Measurements from ENCODE around the gene YJEFN3.

The YJEFN3 gene

DNA sequence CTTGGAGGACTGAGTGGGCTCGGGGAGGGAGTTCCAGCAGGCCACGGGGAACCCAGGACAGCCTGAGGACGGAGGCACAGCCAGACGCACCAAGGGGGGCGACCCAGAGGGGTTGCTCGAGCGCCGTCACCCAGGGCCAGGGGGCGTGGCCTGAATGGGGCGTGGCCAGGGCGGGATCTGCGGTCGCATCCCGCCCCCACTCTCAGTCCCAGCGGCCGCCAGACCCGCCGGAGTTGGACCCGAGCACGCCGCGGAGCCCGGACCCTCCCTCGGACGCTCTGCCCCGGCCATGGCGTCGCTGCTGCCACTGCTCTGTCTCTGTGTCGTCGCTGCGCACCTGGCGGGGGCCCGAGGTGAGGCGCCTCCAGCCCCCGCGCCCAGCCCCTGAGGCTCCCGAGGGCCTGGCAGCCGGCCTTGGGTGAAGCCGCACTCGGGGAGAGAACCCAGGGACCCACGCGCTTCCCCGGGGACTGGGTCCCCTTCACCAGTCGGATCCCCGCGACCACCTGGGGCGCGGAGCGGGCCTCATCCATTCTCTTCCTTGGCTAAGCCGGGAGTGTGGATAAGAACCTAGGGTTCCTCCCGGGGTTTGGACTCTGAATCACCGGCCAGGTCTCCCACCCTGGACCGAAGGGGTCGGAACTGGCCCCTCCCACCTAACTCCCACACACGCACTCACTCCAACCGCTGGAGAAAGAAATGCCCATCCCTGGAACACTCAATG, 9.5 kb downstream of the YJEFN3 start, which contains the start of gene CILP2:
CILP2 (plus strand) TSS at position 205 of the 724 bp plus-strand sequence; CDS start at position 290, 85 bp downstream.
- no peaks in the 10 kb centered on the region for H3K9me3 ChIP-seq (ENCODE audit: insufficient read depth, low read depth, low read length)
- no peak within 1 kb of the TSS for H3K9ac ChIP-seq (ENCODE audit: low read depth, low read length)
- H3K36me3 ChIP-seq (ENCODE audit: insufficient read depth, low read depth, low read length): no peaks in the 10 kb centered on the region
- no peaks in the 10 kb centered on the region for H3K4me1 ChIP-seq (ENCODE audit: insufficient read depth, low read length)
- H3K4me3 ChIP-seq (ENCODE audit: low read length): peak within 1 kb of the TSS; percentile 63; the same call in 1 of the 2 replicates
- H3K27me3 ChIP-seq (ENCODE audit: insufficient read depth, low read length): peaks cover 58% of the 10 kb centered on the region
- H3K27ac ChIP-seq (ENCODE audit: low read length): no peak within 1 kb of the TSS

DNA sequence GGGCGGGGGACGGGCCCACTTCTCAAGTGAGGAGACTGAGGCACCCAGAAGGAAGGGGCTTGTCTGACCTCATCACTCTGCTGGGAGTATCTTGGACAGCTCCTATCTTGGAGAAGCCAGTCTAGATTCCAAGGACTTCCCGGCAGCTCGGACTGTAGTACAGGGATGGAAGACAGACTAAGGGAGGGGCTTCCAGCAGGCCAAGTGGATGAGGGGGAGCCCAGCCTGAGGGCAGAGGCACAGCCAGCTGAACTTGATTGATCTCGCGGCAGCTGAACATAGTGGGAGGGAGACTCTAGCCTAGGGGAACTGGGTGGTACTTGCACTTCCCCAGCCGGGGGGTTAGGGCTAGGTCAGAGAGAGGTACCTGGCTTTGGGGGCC, 10.1 kb downstream of the YJEFN3 start:
- H3K4me3 ChIP-seq (ENCODE audit: low read length): peak overlapping the region; percentile 63; the same call in 1 of the 2 replicates
- no peaks in the 10 kb centered on the region for H3K4me1 ChIP-seq (ENCODE audit: insufficient read depth, low read length)
- H3K27ac ChIP-seq (ENCODE audit: low read length): no peak overlapping the region
- no peak overlapping the region for H3K9ac ChIP-seq (ENCODE audit: low read depth, low read length)
- H3K27me3 ChIP-seq (ENCODE audit: insufficient read depth, low read length): peaks cover 52% of the 10 kb centered on the region
- H3K9me3 ChIP-seq (ENCODE audit: insufficient read depth, low read depth, low read length): no peaks in the 10 kb centered on the region
- H3K36me3 ChIP-seq (ENCODE audit: insufficient read depth, low read depth, low read length): no peaks in the 10 kb centered on the region

DNA sequence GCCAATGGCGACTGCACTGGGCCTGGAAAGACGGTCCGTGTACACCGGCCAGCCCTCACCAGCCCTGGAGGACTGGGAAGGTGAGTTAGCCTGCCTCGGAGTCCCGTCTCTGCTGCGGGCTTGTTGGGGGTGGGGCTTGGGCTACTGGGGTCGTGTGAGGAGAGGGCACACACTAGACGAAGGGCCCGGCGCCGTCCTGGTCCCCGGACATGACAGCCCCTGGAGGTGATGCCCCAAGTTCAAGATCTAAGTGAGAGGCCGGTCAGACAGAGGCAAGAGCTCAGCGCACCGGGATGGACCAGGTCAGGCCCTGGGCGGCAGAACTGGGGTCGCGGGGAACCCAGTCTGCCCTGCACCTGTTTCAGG, 11.0 kb downstream of the YJEFN3 start:
- H3K4me1 ChIP-seq (ENCODE audit: insufficient read depth, low read length): no peaks in the 10 kb centered on the region
- no peak overlapping the region for H3K9ac ChIP-seq (ENCODE audit: low read depth, low read length)
- H3K36me3 ChIP-seq (ENCODE audit: insufficient read depth, low read depth, low read length): no peaks in the 10 kb centered on the region
- no peak overlapping the region for H3K4me3 ChIP-seq (ENCODE audit: low read length)
- no peak overlapping the region for H3K27ac ChIP-seq (ENCODE audit: low read length)
- H3K9me3 ChIP-seq (ENCODE audit: insufficient read depth, low read depth, low read length): no peaks in the 10 kb centered on the region
- H3K27me3 ChIP-seq (ENCODE audit: insufficient read depth, low read length): peaks cover 45% of the 10 kb centered on the region

DNA sequence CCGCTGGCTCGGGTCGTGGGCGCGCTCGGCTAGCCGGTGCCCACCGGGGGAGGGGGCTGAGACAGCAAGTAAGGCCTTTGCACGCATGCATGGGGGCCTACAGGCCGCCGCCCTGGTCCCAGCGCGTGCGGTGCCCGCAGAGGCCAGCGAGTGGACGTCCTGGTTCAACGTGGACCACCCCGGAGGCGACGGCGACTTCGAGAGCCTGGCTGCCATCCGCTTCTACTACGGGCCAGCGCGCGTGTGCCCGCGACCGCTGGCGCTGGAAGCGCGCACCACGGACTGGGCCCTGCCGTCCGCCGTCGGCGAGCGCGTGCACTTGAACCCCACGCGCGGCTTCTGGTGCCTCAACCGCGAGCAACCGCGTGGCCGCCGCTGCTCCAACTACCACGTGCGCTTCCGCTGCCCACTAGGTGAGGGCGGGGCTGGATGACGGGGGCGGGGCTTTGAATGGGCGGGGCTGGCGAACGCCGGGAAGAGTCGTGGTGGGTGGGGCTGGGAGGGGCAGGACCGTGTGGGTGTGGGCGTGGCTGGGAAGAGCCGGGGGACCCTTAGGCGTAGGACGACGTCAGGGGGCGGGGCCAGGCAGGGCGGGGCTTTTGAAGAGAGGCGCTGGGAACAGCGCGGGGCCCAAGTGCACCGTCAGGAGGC, 11.5 kb downstream of the YJEFN3 start:
- Histone ChIP-seq H3K9me3 (ENCODE audit: insufficient read depth, low read depth, low read length) (no peaks in the 10 kb centered on the region), H3K4me1 (ENCODE audit: insufficient read depth, low read length) (no peaks in the 10 kb centered on the region), H3K4me3 (ENCODE audit: low read length) (peak overlapping the region; percentile 61; the same call in 1 of the 2 replicates), H3K9ac (ENCODE audit: low read depth, low read length) (no peak overlapping the region), H3K27me3 (ENCODE audit: insufficient read depth, low read length) (peaks cover 45% of the 10 kb centered on the region), H3K27ac (ENCODE audit: low read length) (no peak overlapping the region), H3K36me3 (ENCODE audit: insufficient read depth, low read depth, low read length) (no peaks in the 10 kb centered on the region)

DNA sequence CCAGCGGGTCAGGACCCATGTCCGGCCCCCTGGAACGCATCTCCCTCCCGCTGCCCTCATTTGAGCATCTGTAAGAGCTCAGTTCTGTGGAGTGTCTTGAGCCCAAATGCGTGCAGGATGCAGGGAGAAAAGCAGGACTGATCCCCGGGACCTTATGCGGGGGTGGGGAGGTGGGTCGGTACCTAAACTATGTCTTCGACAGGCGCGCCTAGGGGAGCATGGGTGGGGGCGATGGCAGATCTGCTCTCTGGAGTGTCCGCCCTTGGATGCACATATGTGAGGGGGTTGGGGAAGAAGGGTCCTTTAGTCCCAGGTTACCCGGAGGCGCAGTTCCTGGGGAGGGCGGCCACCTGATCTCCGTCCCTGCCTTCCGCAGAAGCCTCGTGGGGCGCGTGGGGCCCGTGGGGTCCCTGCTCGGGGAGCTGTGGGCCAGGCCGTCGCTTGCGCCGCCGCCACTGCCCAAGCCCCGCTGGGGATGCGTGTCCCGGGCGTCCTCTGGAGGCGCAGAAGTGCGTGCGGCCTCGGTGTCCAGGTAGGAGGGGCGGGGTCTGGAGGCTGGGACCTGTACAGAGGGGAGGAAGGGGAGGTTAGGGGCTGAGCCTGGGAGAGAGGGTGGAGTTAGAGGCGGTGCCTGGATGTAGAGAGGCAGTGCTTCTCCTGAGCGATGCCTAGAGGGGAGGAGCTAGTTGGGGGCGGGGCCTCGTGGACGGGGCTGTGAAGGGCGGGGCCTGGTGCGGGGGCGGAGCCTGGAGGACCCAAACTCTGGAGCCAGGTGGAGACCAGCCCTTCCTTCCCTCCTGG, 12.2 kb downstream of the YJEFN3 start:
- Histone ChIP-seq H3K4me3 (ENCODE audit: low read length) (peak overlapping the region; percentile 61; the same call in 1 of the 2 replicates), H3K36me3 (ENCODE audit: insufficient read depth, low read depth, low read length) (no peaks in the 10 kb centered on the region), H3K4me1 (ENCODE audit: insufficient read depth, low read length) (no peaks in the 10 kb centered on the region), H3K27me3 (ENCODE audit: insufficient read depth, low read length) (peaks cover 45% of the 10 kb centered on the region), H3K9me3 (ENCODE audit: insufficient read depth, low read depth, low read length) (no peaks in the 10 kb centered on the region), H3K27ac (ENCODE audit: low read length) (no peak overlapping the region), H3K9ac (ENCODE audit: low read depth, low read length) (no peak overlapping the region)

DNA sequence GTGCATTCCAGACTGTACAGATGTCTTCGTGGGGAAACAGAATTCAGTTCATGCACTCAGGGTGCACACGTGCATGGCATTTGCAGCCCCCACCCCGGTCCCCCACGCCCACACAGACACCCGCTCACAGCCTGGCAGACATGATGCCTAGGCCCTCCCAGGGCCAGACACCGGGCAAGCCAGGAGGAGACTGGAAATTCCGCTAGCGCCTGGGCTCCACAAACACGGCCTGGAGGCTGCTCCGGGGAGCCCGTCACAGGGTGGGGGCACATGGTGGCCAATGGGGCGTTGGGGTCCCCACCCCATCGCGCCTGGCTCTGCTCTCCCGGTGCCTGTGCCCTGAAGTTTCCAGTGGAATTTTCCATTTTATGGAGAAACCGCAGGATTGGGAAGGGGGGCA, 12.9 kb downstream of the YJEFN3 start:
- Histone ChIP-seq H3K27me3 (ENCODE audit: insufficient read depth, low read length) (peaks cover 44% of the 10 kb centered on the region), H3K9me3 (ENCODE audit: insufficient read depth, low read depth, low read length) (no peaks in the 10 kb centered on the region), H3K4me1 (ENCODE audit: insufficient read depth, low read length) (no peaks in the 10 kb centered on the region), H3K36me3 (ENCODE audit: insufficient read depth, low read depth, low read length) (no peaks in the 10 kb centered on the region), H3K9ac (ENCODE audit: low read depth, low read length) (no peak overlapping the region), H3K4me3 (ENCODE audit: low read length) (no peak overlapping the region), H3K27ac (ENCODE audit: low read length) (no peak overlapping the region)

DNA sequence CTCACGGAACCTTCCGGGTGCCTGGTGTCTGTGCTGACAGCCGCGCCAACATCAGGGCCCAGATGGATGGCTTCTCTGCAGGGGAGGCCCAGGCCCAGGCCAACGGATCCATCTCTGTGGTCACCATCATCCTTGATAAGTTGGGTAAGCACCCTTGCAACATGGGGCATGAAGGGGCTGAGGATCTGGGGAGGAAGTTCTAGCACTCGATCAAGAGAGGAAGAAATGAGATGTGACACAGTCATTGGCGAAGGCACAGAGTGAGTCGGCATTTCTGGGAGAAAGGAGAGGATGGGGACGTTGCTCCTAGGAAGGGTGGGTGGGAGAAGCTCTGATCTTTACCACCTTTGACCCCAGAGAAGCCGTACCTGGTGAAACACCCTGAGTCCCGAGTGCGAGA, 13.8 kb downstream of the YJEFN3 start:
- Histone ChIP-seq H3K4me1 (ENCODE audit: insufficient read depth, low read length) (no peaks in the 10 kb centered on the region), H3K9ac (ENCODE audit: low read depth, low read length) (no peak overlapping the region), H3K36me3 (ENCODE audit: insufficient read depth, low read depth, low read length) (no peaks in the 10 kb centered on the region), H3K27me3 (ENCODE audit: insufficient read depth, low read length) (peaks cover 35% of the 10 kb centered on the region), H3K4me3 (ENCODE audit: low read length) (no peak overlapping the region), H3K27ac (ENCODE audit: low read length) (no peak overlapping the region), H3K9me3 (ENCODE audit: insufficient read depth, low read depth, low read length) (no peaks in the 10 kb centered on the region)

DNA sequence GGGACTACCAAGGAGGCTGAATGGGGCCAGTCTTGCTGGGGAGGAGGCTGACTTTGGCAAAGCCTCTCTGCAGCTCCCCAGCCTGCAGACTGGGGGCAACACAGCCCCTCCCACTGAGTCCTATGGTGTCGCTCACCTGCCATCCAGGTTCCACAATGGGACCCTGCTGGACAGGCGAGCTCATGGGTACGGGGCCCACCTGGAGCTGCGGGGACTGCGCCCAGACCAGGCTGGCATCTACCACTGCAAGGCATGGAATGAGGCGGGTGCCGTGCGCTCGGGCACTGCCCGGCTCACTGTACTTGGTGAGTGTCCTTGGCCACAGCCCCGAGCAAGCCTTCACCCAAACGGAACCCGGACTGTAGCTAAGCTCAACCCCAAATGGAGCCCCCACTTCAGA, 14.4 kb downstream of the YJEFN3 start:
- Histone ChIP-seq H3K27me3 (ENCODE audit: insufficient read depth, low read length) (peaks cover 29% of the 10 kb centered on the region), H3K9me3 (ENCODE audit: insufficient read depth, low read depth, low read length) (no peaks in the 10 kb centered on the region), H3K9ac (ENCODE audit: low read depth, low read length) (no peak overlapping the region), H3K4me1 (ENCODE audit: insufficient read depth, low read length) (no peaks in the 10 kb centered on the region), H3K4me3 (ENCODE audit: low read length) (no peak overlapping the region), H3K36me3 (ENCODE audit: insufficient read depth, low read depth, low read length) (no peaks in the 10 kb centered on the region), H3K27ac (ENCODE audit: low read length) (no peak overlapping the region)

DNA sequence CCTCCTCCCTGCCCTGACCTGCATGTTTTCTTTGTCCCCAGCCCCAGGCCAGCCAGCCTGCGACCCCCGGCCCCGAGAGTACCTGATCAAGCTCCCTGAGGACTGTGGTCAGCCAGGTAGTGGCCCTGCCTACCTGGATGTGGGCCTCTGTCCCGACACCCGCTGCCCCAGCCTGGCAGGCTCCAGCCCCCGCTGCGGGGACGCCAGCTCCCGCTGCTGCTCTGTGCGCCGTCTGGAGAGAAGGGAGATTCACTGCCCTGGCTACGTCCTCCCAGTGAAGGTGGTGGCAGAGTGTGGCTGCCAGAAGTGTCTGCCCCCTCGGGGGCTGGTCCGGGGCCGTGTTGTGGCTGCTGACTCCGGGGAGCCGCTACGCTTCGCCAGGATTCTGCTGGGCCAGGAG, 14.9 kb downstream of the YJEFN3 start:
- H3K27me3 ChIP-seq (ENCODE audit: insufficient read depth, low read length): peaks cover 24% of the 10 kb centered on the region

DNA sequence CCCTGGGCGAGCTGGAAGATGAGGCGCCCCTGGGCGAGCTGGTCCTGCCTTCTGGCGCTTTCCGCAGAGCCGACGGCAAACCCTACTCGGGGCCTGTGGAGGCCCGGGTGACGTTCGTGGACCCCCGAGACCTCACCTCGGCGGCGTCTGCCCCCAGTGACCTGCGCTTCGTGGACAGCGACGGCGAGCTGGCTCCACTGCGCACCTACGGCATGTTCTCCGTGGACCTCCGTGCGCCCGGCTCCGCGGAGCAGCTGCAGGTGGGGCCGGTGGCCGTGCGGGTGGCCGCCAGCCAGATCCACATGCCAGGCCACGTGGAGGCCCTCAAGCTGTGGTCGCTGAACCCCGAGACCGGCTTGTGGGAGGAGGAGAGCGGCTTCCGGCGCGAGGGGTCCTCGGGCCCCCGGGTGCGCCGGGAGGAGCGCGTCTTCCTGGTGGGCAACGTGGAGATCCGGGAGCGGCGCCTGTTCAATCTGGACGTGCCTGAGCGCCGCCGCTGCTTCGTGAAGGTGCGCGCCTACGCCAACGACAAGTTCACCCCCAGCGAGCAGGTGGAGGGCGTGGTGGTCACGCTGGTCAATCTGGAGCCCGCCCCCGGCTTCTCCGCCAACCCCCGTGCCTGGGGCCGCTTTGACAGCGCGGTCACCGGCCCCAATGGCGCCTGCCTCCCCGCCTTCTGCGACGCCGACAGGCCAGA, 15.7 kb downstream of the YJEFN3 start:
- peaks cover 16% of the 10 kb centered on the region for H3K27me3 ChIP-seq (ENCODE audit: insufficient read depth, low read length)
- no peak overlapping the region for H3K4me3 ChIP-seq (ENCODE audit: low read length)
- no peaks in the 10 kb centered on the region for H3K9me3 ChIP-seq (ENCODE audit: insufficient read depth, low read depth, low read length)
- H3K36me3 ChIP-seq (ENCODE audit: insufficient read depth, low read depth, low read length): no peaks in the 10 kb centered on the region
- no peak overlapping the region for H3K9ac ChIP-seq (ENCODE audit: low read depth, low read length)
- no peak overlapping the region for H3K27ac ChIP-seq (ENCODE audit: low read length)
- H3K4me1 ChIP-seq (ENCODE audit: insufficient read depth, low read length): no peaks in the 10 kb centered on the region

More for the DNA sequence above, 14.9 kb downstream of the YJEFN3 start:
- H3K27ac ChIP-seq (ENCODE audit: low read length): no peak overlapping the region
- H3K9me3 ChIP-seq (ENCODE audit: insufficient read depth, low read depth, low read length): no peaks in the 10 kb centered on the region
- no peaks in the 10 kb centered on the region for H3K36me3 ChIP-seq (ENCODE audit: insufficient read depth, low read depth, low read length)
- H3K4me1 ChIP-seq (ENCODE audit: insufficient read depth, low read length): no peaks in the 10 kb centered on the region
- no peak overlapping the region for H3K9ac ChIP-seq (ENCODE audit: low read depth, low read length)
- no peak overlapping the region for H3K4me3 ChIP-seq (ENCODE audit: low read length)

DNA sequence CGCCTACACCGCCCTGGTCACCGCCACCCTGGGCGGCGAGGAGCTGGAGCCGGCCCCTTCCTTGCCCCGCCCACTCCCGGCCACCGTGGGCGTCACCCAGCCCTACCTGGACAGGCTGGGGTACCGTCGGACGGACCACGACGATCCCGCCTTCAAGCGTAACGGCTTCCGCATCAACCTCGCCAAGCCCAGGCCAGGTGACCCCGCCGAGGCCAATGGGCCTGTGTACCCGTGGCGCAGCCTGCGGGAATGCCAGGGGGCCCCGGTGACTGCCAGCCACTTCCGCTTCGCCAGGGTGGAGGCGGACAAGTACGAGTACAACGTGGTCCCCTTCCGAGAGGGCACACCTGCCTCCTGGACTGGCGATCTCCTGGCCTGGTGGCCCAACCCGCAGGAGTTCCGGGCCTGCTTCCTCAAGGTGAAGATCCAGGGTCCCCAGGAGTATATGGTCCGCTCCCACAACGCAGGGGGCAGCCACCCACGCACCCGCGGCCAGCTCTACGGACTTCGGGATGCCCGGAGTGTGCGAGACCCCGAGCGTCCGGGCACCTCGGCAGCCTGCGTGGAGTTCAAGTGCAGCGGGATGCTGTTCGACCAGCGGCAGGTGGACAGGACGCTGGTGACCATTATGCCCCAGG, 16.4 kb downstream of the YJEFN3 start:
- peaks cover 9% of the 10 kb centered on the region for H3K27me3 ChIP-seq (ENCODE audit: insufficient read depth, low read length)
- H3K27ac ChIP-seq (ENCODE audit: low read length): no peak overlapping the region
- H3K36me3 ChIP-seq (ENCODE audit: insufficient read depth, low read depth, low read length): no peaks in the 10 kb centered on the region
- no peaks in the 10 kb centered on the region for H3K9me3 ChIP-seq (ENCODE audit: insufficient read depth, low read depth, low read length)
- no peak overlapping the region for H3K4me3 ChIP-seq (ENCODE audit: low read length)
- no peaks in the 10 kb centered on the region for H3K4me1 ChIP-seq (ENCODE audit: insufficient read depth, low read length)
- H3K9ac ChIP-seq (ENCODE audit: low read depth, low read length): no peak overlapping the region
